ENCODE measurements around the gene PIK3R5. TPM values are rescaled to one million over a fixed set of nuclear protein-coding genes. Genes with fewer than 3 reads are reported as not detected.

Gene PIK3R5
- total and polyA plus RNA-seq, 8 donors = 0.90 to 29.8 (median 5.1) TPM; not detected in 1

DNA sequence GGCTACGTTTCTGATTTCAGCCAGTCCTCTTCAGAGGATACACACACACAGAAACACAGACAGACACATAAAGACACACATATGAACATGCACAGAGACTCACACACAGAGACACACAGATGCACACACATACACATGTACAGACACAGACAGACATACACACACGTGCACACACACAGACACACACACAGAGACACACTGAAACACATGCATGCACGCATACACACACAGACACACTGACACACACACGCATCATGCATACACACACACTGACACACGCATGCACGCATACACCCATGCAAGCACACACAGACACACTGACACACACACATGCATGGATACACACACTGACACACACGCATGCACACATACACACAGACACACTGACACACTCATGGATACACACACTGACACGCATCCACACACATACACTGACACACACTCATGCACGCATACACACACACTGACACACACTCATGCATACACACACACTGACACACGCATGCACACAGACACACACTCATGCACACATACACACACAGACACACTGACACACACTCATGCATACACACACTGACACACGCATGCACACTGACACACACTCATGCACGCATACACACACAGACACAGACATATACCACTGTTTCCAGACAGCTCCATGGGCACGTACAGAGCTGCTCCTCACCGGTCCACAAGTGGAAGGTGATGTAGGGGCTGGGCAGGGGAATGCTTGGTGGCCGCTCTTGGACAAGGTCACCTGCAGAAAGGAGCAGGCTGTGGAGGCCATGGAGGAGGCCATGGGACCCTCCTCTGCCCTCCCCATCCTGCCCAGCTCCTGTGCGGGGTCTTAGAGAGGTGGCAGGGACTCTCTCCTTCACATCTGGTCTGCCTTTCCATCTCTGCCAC is 136.2 kb downstream of the PIK3R5 start:
- H3K4me3 ChIP-seq = no peak overlapping the region
- H3K27me3 ChIP-seq = peaks cover 0 to 58% (median 7%) of the 10 kb centered on the region in 3 donors
- DNase-seq = no peak
- WGBS, 5 donors = 87 to 92% (median 90%) methylated on average over 13 to 16 of the region's 16 CpGs
- H3K36me3 ChIP-seq = no peaks in the 10 kb centered on the region
- H3K27ac ChIP-seq = no peak overlapping the region
- H3K9me3 ChIP-seq = peaks cover 0 to 6% (median 3%) of the 10 kb centered on the region in 4 donors
- intact Hi-C loops (cut with DNase I; ENCODE audit: low total_unique reads) = no loop called here
- TF ChIP-seq POLR2A (IDR thresholded peaks at IDR 0.05) (no peak), POLR2AphosphoS5 (IDR thresholded peaks at IDR 0.05) (no peak), EP300 (IDR thresholded peaks at IDR 0.05) (no peak)
- TF ChIP-seq, protein P1, sequence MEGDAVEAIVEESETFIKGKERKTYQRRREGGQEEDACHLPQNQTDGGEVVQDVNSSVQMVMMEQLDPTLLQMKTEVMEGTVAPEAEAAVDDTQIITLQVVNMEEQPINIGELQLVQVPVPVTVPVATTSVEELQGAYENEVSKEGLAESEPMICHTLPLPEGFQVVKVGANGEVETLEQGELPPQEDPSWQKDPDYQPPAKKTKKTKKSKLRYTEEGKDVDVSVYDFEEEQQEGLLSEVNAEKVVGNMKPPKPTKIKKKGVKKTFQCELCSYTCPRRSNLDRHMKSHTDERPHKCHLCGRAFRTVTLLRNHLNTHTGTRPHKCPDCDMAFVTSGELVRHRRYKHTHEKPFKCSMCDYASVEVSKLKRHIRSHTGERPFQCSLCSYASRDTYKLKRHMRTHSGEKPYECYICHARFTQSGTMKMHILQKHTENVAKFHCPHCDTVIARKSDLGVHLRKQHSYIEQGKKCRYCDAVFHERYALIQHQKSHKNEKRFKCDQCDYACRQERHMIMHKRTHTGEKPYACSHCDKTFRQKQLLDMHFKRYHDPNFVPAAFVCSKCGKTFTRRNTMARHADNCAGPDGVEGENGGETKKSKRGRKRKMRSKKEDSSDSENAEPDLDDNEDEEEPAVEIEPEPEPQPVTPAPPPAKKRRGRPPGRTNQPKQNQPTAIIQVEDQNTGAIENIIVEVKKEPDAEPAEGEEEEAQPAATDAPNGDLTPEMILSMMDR (IDR thresholded peaks at IDR 0.05) = no peak
- H3K4me1 ChIP-seq = no peaks in the 10 kb centered on the region

Other genes with a start within 250 kb of the PIK3R5 start
- not detected for gene CCDC42, start 220.9 kb downstream of the PIK3R5 start, total RNA-seq
- not detected for gene CCDC42, start 220.9 kb downstream of the PIK3R5 start, polyA plus RNA-seq
- gene SPDYE4, start 207.2 kb downstream of the PIK3R5 start, total RNA-seq = not detected
- not detected for gene SPDYE4, start 207.2 kb downstream of the PIK3R5 start, polyA plus RNA-seq
- gene MFSD6L, start 166.3 kb downstream of the PIK3R5 start, total RNA-seq = 10 to 100 TPM in 1 of 5 donors, 1 to 10 TPM in 2, not detected in 2; 4.4 to 22.6 (median 4.9) TPM
- 1 to 10 TPM in 2 of 3 donors, under 1 TPM in 1; 0.76 to 4.5 (median 2.0) TPM for gene MFSD6L, start 166.3 kb downstream of the PIK3R5 start, polyA plus RNA-seq
- gene PIK3R6, start 98.0 kb downstream of the PIK3R5 start, total RNA-seq = 1 to 10 TPM in 1 of 5 donors, under 1 TPM in 3, not detected in 1; under 0.01 to 4.3 (median 0.33) TPM
- 1 to 10 TPM in 1 of 3 donors, under 1 TPM in 2; 0.35 to 1.2 (median 0.50) TPM for gene PIK3R6, start 98.0 kb downstream of the PIK3R5 start, polyA plus RNA-seq
- gene NTN1, start 55.8 kb upstream of the PIK3R5 start, total RNA-seq = 10 to 100 TPM in 2 of 5 donors, 1 to 10 TPM in 3; 5.8 to 56.2 (median 9.0) TPM
- 10 to 100 TPM in 1 of 3 donors, 1 to 10 TPM in 2; 2.9 to 16.6 (median 3.3) TPM for gene NTN1, start 55.8 kb upstream of the PIK3R5 start, polyA plus RNA-seq

Measured in stomach (tissue), 9 donors.